GM12873 (cell line): ENCODE data around the gene CNDP1.

Experiments
- TF ChIP-seq, protein P1 (sequence below): IDR thresholded peaks from 2 replicates; pipeline ENCODE4 v1.5.1; 2012; ENCODE audit warnings: low read depth, mild to moderate bottlenecking, moderate library complexity, low read length, control low read depth; ENCODE audit not compliant: insufficient read depth; ENCODE audit errors: missing control alignments

The CNDP1 gene

GRCh38 chr18:74493689-74494088 lies 40.6 kb upstream of the CNDP1 start:
- TF ChIP-seq, protein P1, sequence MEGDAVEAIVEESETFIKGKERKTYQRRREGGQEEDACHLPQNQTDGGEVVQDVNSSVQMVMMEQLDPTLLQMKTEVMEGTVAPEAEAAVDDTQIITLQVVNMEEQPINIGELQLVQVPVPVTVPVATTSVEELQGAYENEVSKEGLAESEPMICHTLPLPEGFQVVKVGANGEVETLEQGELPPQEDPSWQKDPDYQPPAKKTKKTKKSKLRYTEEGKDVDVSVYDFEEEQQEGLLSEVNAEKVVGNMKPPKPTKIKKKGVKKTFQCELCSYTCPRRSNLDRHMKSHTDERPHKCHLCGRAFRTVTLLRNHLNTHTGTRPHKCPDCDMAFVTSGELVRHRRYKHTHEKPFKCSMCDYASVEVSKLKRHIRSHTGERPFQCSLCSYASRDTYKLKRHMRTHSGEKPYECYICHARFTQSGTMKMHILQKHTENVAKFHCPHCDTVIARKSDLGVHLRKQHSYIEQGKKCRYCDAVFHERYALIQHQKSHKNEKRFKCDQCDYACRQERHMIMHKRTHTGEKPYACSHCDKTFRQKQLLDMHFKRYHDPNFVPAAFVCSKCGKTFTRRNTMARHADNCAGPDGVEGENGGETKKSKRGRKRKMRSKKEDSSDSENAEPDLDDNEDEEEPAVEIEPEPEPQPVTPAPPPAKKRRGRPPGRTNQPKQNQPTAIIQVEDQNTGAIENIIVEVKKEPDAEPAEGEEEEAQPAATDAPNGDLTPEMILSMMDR, result peak; percentile 77

- TF ChIP-seq, protein P1, result no peak
These were observed 39.8 kb upstream of the CNDP1 start for GRCh38 chr18:74494514-74494913.

GRCh38 chr18:74495581-74496507 lies 38.5 kb upstream of the CNDP1 start, which contains the start of gene CNDP2:
Gene CNDP2, plus strand, starts transcription at chr18:74496363. Its CDS starts 3,611 bp downstream, at chr18:74499974.
- TF ChIP-seq, protein P1, result no peak

GRCh38 chr18:74496508-74497323 lies 37.6 kb upstream of the CNDP1 start:
- TF ChIP-seq, protein P1, result peak; percentile 14

DNA sequence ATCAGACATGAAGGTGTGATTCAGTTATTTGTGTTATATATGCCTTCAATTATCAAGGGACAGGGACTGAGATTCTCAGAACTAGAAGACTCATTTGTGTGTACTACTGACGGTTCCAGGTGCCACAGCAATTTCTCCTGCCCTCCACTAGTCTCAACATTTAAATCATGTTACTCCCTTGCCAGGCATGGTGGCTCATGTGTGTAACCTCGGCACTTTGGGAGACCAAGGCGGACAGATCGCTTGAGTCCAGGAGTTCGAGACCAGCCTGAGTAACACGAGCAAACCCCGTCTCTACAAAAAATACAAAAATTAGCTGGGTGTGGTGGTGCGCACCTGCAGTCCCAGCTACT lies 37.0 kb upstream of the CNDP1 start:
- TF ChIP-seq, protein P1, result no peak

DNA sequence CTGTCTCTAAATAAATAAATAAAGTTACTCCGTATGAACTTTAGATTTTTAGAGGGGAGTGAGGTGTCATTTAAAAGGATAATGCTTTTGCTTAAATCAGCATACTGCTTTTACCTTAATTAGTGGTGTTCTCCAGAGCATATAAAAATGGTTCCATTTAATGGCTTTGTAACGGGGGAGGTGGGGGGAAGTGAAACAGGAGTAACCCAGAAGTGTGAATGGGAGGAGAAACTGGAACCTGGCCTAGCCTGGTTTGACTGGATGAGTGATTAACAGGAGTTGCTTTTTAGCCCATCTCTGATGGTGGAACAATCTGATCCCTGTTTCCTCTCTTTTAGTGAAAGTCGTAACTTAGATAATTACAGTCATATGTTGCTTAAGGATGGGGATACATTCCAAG lies 36.5 kb upstream of the CNDP1 start:
- TF ChIP-seq, protein P1, result no peak
